Right hindlimb (tissue), 1 donor: ENCODE results near the gene GPR142.

Experiments used
- DNase-seq: peaks from one replicate; pipeline ENCODE4 v3.0.0-alpha.2; 2018

GPR142 gene

GRCh38 chr17:74371653-74372147, 4.4 kb downstream of the GPR142 start:
- no peak for DNase-seq

- peak; percentile 6 for DNase-seq
Observed at GRCh38 chr17:74372426-74372825, 5.1 kb downstream of the GPR142 start.

- peak; percentile 48 for DNase-seq
Observed at GRCh38 chr17:74373838-74374606, 6.7 kb downstream of the GPR142 start.

- peak; percentile 25 for DNase-seq
Observed at GRCh38 chr17:74374858-74375257, 7.6 kb downstream of the GPR142 start.

GRCh38 chr17:74379495-74380085, 12.3 kb downstream of the GPR142 start:
- peak; percentile 95 for DNase-seq

GRCh38 chr17:74380086-74380958, 13.0 kb downstream of the GPR142 start:
- peak; percentile 75 for DNase-seq

GRCh38 chr17:74380959-74381808, 13.9 kb downstream of the GPR142 start:
- DNase-seq = peak; percentile 22

- DNase-seq = peak; percentile 13
Observed at GRCh38 chr17:74383141-74383540, 15.8 kb downstream of the GPR142 start.

GRCh38 chr17:74385201-74385600, 17.9 kb downstream of the GPR142 start:
- DNase-seq = no peak

- DNase-seq = peak; percentile 65
Observed at GRCh38 chr17:74386386-74386785, 19.1 kb downstream of the GPR142 start.

GRCh38 chr17:74387365-74388218, 20.3 kb downstream of the GPR142 start:
- DNase-seq = peak; percentile 11

- peak; percentile 7 for DNase-seq
Observed at GRCh38 chr17:74389084-74389753, 21.9 kb downstream of the GPR142 start.

- no peak for DNase-seq
Observed at GRCh38 chr17:74389937-74390679, 22.8 kb downstream of the GPR142 start.

GRCh38 chr17:74390680-74391653, 23.7 kb downstream of the GPR142 start:
- peak; percentile 3 for DNase-seq

GRCh38 chr17:74391771-74392170, 24.5 kb downstream of the GPR142 start:
- no peak for DNase-seq

- peak; percentile 13 for DNase-seq
Observed at GRCh38 chr17:74392848-74393247, 25.5 kb downstream of the GPR142 start.

GRCh38 chr17:74393346-74393942, 26.1 kb downstream of the GPR142 start:
- peak; percentile 43 for DNase-seq

GRCh38 chr17:74394275-74394950, 27.1 kb downstream of the GPR142 start:
- DNase-seq = peak; percentile 15
